M059J (cell line): Measurements from ENCODE around the gene JARID2. TPM values are rescaled to one million over a fixed set of nuclear protein-coding genes. Genes with fewer than 3 reads are reported as not detected.
A peak's percentile ranks its signal among the peaks of the same experiment; 100 is the strongest.

Source experiments
- DNase-seq: peaks from one replicate; pipeline ENCODE4 v3.0.0-alpha.2; 2012; ENCODE audit warnings: low read depth
- total RNA-seq: library from RNA; depleted of rRNA; stranded (reverse); fragments of >200 nt; shearing (Covaris generic); gene quantifications from 2 replicates; pipeline ENCODE4 v1.2.3, GENCODE V29; 2014

JARID2 gene
- total RNA-seq, 1 experiment from 2014 or later = 17.6 TPM

- DNase-seq = no peak
Measured at GRCh38 chr6:15490242-15491100, 244.6 kb downstream of the JARID2 start.

GRCh38 chr6:15491255-15491985 lies 245.6 kb downstream of the JARID2 start:
- peak; percentile 72 for DNase-seq

DNA sequence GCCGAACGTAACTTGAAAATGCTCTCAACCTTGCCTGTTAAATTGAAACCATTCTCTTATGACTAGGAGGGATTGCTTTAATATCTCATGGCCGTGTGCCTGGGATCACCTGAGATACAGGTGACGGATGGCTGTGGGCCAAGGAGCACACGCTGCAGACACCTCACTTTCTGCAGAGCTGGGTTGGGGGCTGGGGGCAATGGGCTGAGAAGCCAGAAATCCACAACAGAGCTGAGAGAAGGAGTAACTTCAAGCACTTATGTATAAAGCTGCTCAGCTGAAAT lies 246.1 kb downstream of the JARID2 start:
- DNase-seq = no peak

GRCh38 chr6:15493437-15494168 lies 247.7 kb downstream of the JARID2 start:
- peak; percentile 68 for DNase-seq

DNA sequence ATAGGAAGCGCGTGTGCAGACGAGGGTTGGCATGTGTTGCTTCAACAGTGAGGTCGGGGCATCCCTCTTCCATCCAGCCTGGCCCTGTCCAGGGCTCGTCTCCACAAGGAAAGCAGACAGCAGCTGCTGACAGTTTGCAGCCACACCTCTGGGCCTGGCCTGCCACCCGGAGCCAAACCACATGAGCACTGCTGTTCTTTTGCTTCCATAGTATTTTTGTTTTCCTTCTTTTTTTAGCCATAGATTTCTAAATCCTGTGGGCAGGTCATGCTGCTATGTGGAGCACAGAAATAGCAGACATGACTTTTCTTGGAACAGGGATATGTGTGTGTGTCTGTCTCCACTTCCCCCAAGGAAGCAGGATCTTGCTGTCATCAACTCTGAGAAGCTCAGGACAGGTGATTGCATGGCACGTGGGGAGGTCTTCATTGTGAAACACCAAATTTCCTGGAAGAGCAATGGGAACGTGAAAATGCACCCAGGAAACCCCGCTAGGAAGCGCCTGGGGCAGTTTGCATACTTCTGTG lies 249.6 kb downstream of the JARID2 start:
- DNase-seq = no peak

GRCh38 chr6:15496345-15497131 lies 250.7 kb downstream of the JARID2 start:
- DNase-seq = no peak

DNA sequence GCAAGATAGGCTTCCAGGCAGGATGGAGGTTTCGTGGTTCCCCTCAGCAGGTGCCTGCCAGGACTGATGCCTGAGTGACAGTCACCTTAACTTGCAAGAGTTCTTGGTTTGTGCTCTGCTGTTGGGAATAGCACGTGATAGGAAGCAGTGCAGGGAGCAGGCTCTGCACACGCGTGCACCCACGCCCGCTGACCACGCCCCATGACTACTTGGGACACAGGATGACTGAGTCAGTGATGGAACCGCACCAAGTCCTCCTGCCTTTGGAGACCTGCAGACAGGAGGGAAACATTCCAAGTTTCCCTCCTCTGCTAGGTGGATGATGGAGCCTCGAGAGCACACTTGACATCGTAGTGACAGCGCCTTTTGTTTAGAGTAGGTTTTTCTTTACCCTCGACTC lies 252.8 kb downstream of the JARID2 start:
- no peak for DNase-seq

GRCh38 chr6:15499125-15499524 lies 253.3 kb downstream of the JARID2 start:
- no peak for DNase-seq

DNA sequence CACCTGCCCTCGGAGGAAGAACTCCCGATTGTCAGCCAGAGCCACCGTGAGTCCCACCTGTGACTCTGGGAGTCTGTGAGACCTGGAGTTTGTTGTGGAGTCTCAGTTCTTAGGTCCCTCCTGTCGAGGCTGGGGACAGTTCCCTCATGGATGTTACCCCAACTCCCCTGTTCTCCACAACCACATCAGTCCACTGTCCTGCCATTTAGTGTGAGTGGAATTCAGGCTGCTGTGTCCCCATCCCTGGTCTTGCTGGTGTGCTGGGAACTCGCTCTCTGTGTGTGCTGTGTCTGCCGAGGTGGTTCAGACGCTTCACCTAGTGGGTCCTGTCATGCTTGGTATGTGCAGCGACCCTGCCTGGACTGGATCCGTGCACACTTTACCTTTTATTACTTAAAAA lies 253.7 kb downstream of the JARID2 start:
- DNase-seq = no peak

- DNase-seq = no peak
Measured at GRCh38 chr6:15500078-15500740, 254.3 kb downstream of the JARID2 start.

- no peak for DNase-seq
Measured at GRCh38 chr6:15500901-15501825, 255.3 kb downstream of the JARID2 start.

DNA sequence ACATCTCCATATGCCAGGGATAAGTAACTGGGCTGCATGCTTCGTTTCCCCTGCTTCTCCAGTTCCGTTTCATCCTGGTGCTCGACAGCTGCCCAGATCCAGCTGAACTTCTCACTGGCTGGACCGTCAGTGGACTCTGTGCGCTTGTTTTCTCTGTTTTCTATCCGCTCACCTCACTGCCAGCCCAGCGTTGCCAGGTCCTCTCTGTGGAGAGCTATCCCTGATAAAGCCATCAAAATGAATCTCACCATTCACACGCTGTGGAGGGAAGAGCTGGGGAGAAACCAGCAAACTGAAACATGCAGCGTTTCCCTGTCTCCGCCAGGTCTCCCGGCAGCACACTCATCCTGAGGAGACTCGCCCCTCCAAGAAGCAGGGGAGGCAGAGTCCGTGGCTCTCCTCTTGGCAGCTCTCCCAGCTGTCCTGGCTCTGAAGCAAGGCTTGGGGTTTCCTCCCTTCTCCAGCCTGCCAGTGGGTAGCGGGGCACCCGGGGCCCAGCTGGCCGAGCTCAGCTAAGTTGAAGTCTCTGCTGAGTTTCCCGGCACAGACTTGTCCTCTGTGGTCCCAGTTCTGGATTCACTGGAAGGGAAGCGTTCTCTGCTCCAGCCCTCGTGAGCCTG lies 256.1 kb downstream of the JARID2 start:
- peak; percentile 85 for DNase-seq

DNA sequence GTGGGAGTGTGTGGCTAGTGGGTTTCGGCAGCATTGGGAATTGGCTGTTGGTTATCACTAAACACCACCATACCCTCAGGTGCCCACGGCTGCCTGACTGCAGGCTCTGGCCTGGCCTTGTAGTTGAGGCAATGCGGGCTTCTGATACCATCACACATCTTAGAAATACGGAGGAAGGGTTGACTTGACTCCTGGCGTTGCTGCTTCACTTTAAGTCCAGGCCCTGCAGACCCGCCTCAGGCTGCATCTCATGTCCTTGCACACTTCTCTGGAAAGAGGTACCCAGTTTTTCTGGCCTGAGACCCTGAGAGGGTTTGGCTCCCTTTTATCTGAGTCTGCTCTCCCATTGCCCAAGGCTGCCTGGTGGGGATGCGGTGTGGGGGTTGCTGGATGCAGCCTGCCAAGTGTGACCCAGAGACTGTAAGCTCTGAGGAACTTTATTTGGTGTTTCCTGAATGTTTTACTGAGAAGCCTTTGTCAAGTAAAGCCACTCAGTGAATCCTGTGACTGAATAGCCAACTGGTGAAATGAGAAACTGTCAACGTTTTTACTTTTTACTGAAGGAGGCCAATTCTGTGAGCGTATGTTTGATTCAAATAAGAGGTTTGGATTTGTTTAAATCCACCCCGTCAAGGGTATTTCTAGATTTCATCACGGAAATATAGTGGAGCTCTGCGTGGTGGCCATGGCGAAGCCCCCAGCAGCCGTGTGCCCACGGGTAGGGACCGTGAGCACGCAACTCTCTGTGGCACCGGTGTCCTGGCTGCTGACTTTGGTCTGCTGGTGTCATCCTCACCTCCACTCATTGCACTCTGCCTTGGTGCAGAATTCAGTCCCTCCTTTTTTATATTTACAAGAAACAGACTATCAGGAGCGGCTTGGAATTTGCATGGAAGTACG lies 256.8 kb downstream of the JARID2 start:
- no peak for DNase-seq

- DNase-seq = no peak
Measured at GRCh38 chr6:15503346-15503680, 257.4 kb downstream of the JARID2 start.

- DNase-seq = peak; percentile 16
Measured at GRCh38 chr6:15504040-15504495, 258.2 kb downstream of the JARID2 start.

GRCh38 chr6:15504581-15505350 lies 258.9 kb downstream of the JARID2 start:
- DNase-seq = peak; percentile 100

DNA sequence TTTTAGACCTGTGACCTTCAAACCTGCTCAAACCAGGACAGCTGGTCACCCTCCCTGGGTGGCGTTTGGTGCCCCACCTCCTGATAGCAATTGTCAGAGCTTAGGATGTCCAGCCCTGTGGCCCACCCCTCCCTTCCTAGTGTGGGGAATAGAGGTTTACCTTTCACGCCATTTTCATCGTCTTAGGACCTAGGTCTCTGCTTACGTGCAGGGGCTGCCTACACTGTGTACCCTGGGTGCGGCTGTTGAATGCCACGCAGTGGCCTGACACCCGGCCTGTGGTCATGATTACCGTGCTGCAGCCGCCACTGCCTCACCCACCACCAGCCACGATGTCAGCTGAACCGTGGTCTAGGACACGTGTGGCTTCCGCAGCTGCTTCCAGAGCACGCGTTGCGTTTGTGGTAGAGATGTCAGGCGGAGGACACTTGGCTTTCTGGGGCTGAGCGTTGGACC lies 259.6 kb downstream of the JARID2 start:
- DNase-seq = no peak
